Measurements from ENCODE around the gene OPN1LW. TPM values are rescaled to one million over a fixed set of nuclear protein-coding genes. Genes with fewer than 3 reads are reported as not detected.

Gene OPN1LW
- total RNA-seq, 1 experiment from 2014 or later: not detected

DNA sequence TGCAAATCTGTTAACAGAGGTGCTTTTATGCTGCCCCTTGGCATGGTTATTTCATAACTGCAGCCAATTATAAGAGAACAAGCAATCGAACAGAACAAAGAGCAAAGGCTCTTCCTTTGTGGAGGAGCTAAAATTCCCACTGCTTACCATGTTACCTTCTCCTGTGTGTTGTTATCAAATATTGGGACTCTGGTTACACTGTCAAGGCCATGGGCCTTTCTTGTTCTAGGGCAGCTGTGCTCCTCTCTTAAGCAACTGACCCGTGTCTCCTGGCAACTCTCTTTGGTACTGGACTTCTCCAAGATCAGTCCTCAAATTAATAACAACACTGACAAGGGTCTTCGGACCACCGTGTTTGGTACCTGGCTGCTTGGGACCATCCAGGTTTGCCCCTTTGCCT is 12.1 kb upstream of the OPN1LW start:
- Histone ChIP-seq H3K27ac (ENCODE audit: insufficient read length, low read depth, low read length) (no peak overlapping the region), H2AFZ (ENCODE audit: low read length) (no peak overlapping the region), H3K27me3 (ENCODE audit: insufficient read depth, low read length) (no peaks in the 10 kb centered on the region), H4K5ac (ENCODE audit: insufficient read length, low read depth, low read length) (no peak overlapping the region), H3T11ph (ENCODE audit: low read length) (no peak overlapping the region), H3K14ac (ENCODE audit: insufficient read depth, low read length) (no peak overlapping the region), H2AK5ac (ENCODE audit: insufficient read length, low read length) (no peak overlapping the region), H2BK5ac (ENCODE audit: insufficient read length, low read length) (no peak overlapping the region), H2BK20ac (ENCODE audit: low read depth, low read length, poor library complexity, severe bottlenecking) (no peak overlapping the region), H2BK120ac (ENCODE audit: low read depth, low read length, poor library complexity, severe bottlenecking) (no peak overlapping the region), H4K8ac (replicated peaks; ENCODE audit: insufficient read length, low read depth, low read length) (no peak overlapping the region), H3K4me2 (ENCODE audit: insufficient read depth, insufficient read length, low read length) (no peak overlapping the region), H2BK12ac (ENCODE audit: insufficient read length, low read depth, low read length) (no peak overlapping the region), H3K18ac (ENCODE audit: insufficient read length, low read depth, low read length) (no peak overlapping the region), H3K9ac (ENCODE audit: extremely low read depth, insufficient read length, low read length) (no peak overlapping the region), H2BK15ac (ENCODE audit: low read depth, low read length) (no peak overlapping the region), H3K23me2 (ENCODE audit: insufficient read length, low read depth, low read length, poor library complexity, severe bottlenecking) (no peaks in the 10 kb centered on the region), H4K91ac (ENCODE audit: insufficient read length, low read depth, low read length) (no peak overlapping the region), H4K20me1 (ENCODE audit: control insufficient read depth, insufficient read depth, insufficient read length) (no peaks in the 10 kb centered on the region), H3K79me2 (ENCODE audit: insufficient read depth, low read length) (no peaks in the 10 kb centered on the region), H3K23ac (ENCODE audit: insufficient read length, low read depth, low read length) (no peak overlapping the region), H3K4ac (ENCODE audit: low read depth, low read length) (no peak overlapping the region), H3K4me1 (ENCODE audit: insufficient read depth, low read length) (no peaks in the 10 kb centered on the region), H3K9me3 (ENCODE audit: control insufficient read depth, low read depth, low read length) (peaks cover 34% of the 10 kb centered on the region), H3K79me1 (ENCODE audit: insufficient read depth, low read depth, low read length, poor library complexity, severe bottlenecking) (no peaks in the 10 kb centered on the region), H3K56ac (ENCODE audit: insufficient read length, low read depth, low read length) (no peak overlapping the region)
- DNase-seq: no peak
- TF ChIP-seq, protein P1, sequence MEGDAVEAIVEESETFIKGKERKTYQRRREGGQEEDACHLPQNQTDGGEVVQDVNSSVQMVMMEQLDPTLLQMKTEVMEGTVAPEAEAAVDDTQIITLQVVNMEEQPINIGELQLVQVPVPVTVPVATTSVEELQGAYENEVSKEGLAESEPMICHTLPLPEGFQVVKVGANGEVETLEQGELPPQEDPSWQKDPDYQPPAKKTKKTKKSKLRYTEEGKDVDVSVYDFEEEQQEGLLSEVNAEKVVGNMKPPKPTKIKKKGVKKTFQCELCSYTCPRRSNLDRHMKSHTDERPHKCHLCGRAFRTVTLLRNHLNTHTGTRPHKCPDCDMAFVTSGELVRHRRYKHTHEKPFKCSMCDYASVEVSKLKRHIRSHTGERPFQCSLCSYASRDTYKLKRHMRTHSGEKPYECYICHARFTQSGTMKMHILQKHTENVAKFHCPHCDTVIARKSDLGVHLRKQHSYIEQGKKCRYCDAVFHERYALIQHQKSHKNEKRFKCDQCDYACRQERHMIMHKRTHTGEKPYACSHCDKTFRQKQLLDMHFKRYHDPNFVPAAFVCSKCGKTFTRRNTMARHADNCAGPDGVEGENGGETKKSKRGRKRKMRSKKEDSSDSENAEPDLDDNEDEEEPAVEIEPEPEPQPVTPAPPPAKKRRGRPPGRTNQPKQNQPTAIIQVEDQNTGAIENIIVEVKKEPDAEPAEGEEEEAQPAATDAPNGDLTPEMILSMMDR (conservative IDR thresholded peaks at IDR 0.05): no peak
- Mint-ChIP-seq H3K4me1 (peaks cover 0 to 3% of the 10 kb centered on the region in 2 experiments; a peak in 1 of 4 replicates), H3K4me3 (no peak overlapping the region), H3K27me3 (ENCODE audit: low read depth) (peaks cover 16% of the 10 kb centered on the region), H3K27ac (no peak overlapping the region), H3K9me3 (peaks cover 65 to 74% of the 10 kb centered on the region in 2 experiments), H3K36me3 (ENCODE audit: insufficient read depth in 1 of 3, low read depth in 3 of 3) (peaks cover 0 to 6% (median 4%) of the 10 kb centered on the region in 3 experiments; a peak in 4 of 7 replicates)
- no CpG with 5 or more reads among the region's 4 CpGs for WGBS (ENCODE audit: extremely low coverage, insufficient read length, low lambda C conversion rate)
